Panc1 (cell line): Measurements from ENCODE around the gene SIRT5. TPM values are rescaled to one million over a fixed set of nuclear protein-coding genes. Genes with fewer than 3 reads are reported as not detected.

Experiments used
- ATAC-seq: fragments of 200-7000 bp; cut with Tn5 transposase; 2 replicates; pipeline ENCODE4 v1.9.1; 2020; ENCODE audit warnings: mild to moderate bottlenecking, moderate library complexity
- BruUV-seq: library from RNA; stranded (reverse); fragments of 400-500 nt; replicated peaks from 2 replicates; lab custom pipeline; 2021; lab: Mats Ljungman, UMichigan
- CTCF ChIA-PET: fragments of 300-600 bp; sonication (Branson Sonifier 250); formaldehyde crosslinking; loops from one replicate; lab custom pipeline; 2022; ENCODE audit warnings: antibody characterized with exemption; lab: Charles Lee
- POLR2A ChIA-PET: fragments of 300-600 bp; sonication (Branson Sonifier 250); formaldehyde crosslinking; loops from one replicate; lab custom pipeline; 2022; ENCODE audit warnings: antibody characterized with exemption; lab: Charles Lee
- DNase-seq: peaks from one replicate; pipeline ENCODE4 v3.0.0-alpha.2; 2010; ENCODE audit warnings: low read depth, low spot score
- H3K27ac ChIP-seq: 2 replicates; pipeline ENCODE4 v1.5.1; 2011; ENCODE audit warnings: mild to moderate bottlenecking, low read length, inconsistent platforms
- H3K27me3 ChIP-seq: fragments of 200-500 bp; sonication (Bioruptor generic); 2 replicates; pipeline ENCODE4 v1.6.0; 2014; ENCODE audit warnings: low read length, inconsistent platforms; ENCODE audit not compliant: control insufficient read depth, insufficient read depth
- H3K36me3 ChIP-seq: fragments of 200-500 bp; sonication (Bioruptor generic); 2 replicates; pipeline ENCODE4 v1.5.1; 2014; ENCODE audit warnings: inconsistent platforms, mild to moderate bottlenecking, low read length, moderate library complexity; ENCODE audit not compliant: control insufficient read depth, insufficient read depth
- H3K4me1 ChIP-seq: 2 replicates; pipeline ENCODE4 v1.5.1; 2011; ENCODE audit warnings: inconsistent platforms, mild to moderate bottlenecking, low read length, moderate library complexity; ENCODE audit not compliant: control insufficient read depth, insufficient read depth
- H3K4me3 ChIP-seq, 2 experiments: 2 replicates each; pipeline ENCODE4 v1.5.1; 2011 to 2012; ENCODE audit warnings: low read depth in 2 of 2, low read length in 2 of 2, mild to moderate bottlenecking in 2 of 2, inconsistent platforms in 1 of 2, moderate library complexity in 1 of 2
- H3K9me3 ChIP-seq: fragments of 200-500 bp; sonication (Bioruptor generic); 2 replicates; pipeline ENCODE4 v1.5.1; 2014; ENCODE audit warnings: low read depth, mild to moderate bottlenecking, inconsistent platforms, low read length, moderate library complexity; ENCODE audit not compliant: control insufficient read depth, insufficient read depth
- CTCF ChIP-seq: fragments of 450-650 bp; IDR thresholded peaks from 2 replicates; pipeline ENCODE4 v1.5.1; 2017; ENCODE audit warnings: mild to moderate bottlenecking
- POLR2AphosphoS5 ChIP-seq: IDR thresholded peaks from 2 replicates; pipeline ENCODE4 v1.6.1; 2012; ENCODE audit warnings: mild to moderate bottlenecking, low read depth, low read length, moderate library complexity
- REST ChIP-seq, 2 experiments: IDR thresholded peaks; 2 replicates each; pipeline ENCODE4 v1.6.1; 2011 to 2012; ENCODE audit warnings: low read depth in 2 of 2, control low read depth in 1 of 2, low read length in 1 of 2, mild to moderate bottlenecking in 1 of 2, moderate library complexity in 1 of 2; ENCODE audit not compliant: insufficient read depth in 1 of 2
- SIN3A ChIP-seq: IDR thresholded peaks from 2 replicates; pipeline ENCODE4 v1.6.1; 2012; ENCODE audit warnings: low read depth, mild to moderate bottlenecking, low read length, moderate library complexity, borderline replicate concordance; ENCODE audit not compliant: insufficient read depth
- TCF7L2 ChIP-seq: IDR thresholded peaks from 2 replicates; pipeline ENCODE4 v1.6.1; 2011; ENCODE audit warnings: mild to moderate bottlenecking, low read depth, low read length, inconsistent platforms
- in situ Hi-C: cut with HindIII; loops from 2 replicates; pipeline ENCODE4 v1.10.0; 2016; ENCODE audit warnings: low sequenced_read_pairs, low pct_unique_long_range_greater_than_20kb
- intact Hi-C: fragments of 100-400 bp; cut with micrococcal nuclease; formaldehyde crosslinking; loops from one replicate; pipeline ENCODE4 v1.10.0; 2022; ENCODE audit not compliant: unreplicated experiment
- total RNA-seq: library from RNA; stranded (reverse); gene quantifications from one replicate; pipeline ENCODE4 v1.2.1, GENCODE V29; 2021; ENCODE audit not compliant: unreplicated experiment

Gene SIRT5
- total RNA-seq, 1 experiment from 2014 or later: 11.0 TPM

- Histone ChIP-seq H3K27ac (no peak overlapping the region), H3K27me3 (no peaks in the 10 kb centered on the region), H3K9me3 (no peaks in the 10 kb centered on the region), H3K4me3 (no peak overlapping the region), H3K4me1 (no peaks in the 10 kb centered on the region), H3K36me3 (peaks cover 26% of the 10 kb centered on the region)
- ATAC-seq (no peak), DNase-seq (no peak)
- POLR2A ChIA-PET: no interaction called here
- CTCF ChIA-PET: no interaction called here
- no TSS peak for BruUV-seq
- TF ChIP-seq CTCF (no peak), REST (IDR thresholded peaks at IDR 0.05; ENCODE audit: insufficient read depth in 1 of 2, low read depth in 2 of 2, low read length in 1 of 2) (no peak), POLR2AphosphoS5 (no peak), SIN3A (no peak), TCF7L2 (no peak)
- intact Hi-C loops: no loop called here
- in situ Hi-C loops: no loop called here
Observed at GRCh38 chr6:13633343-13633742, 58.9 kb downstream of the SIRT5 start.

GRCh38 chr6:13635948-13636658, 61.7 kb downstream of the SIRT5 start:
- POLR2A ChIA-PET: no interaction called here
- TF ChIP-seq TCF7L2 (no peak), CTCF (no peak)
- ATAC-seq (no peak), DNase-seq (no peak)
- CTCF ChIA-PET: no interaction called here
- Histone ChIP-seq H3K36me3 (peaks cover 30% of the 10 kb centered on the region), H3K9me3 (no peaks in the 10 kb centered on the region), H3K27ac (no peak overlapping the region), H3K4me1 (no peaks in the 10 kb centered on the region), H3K4me3 (no peak overlapping the region), H3K27me3 (no peaks in the 10 kb centered on the region)
- intact Hi-C loops (no loop called here), in situ Hi-C loops (no loop called here)
- no TSS peak for BruUV-seq
